ENCODE data around the gene ZNF625. TPM values are rescaled to one million over a fixed set of nuclear protein-coding genes. Genes with fewer than 3 reads are reported as not detected.

Gene ZNF625
- polyA plus RNA-seq (ENCODE audit: insufficient read length in 12 of 12): 1 to 10 TPM in 10 of 12 donors, not detected in 2; 3.9 to 7.5 (median 6.0) TPM
- long read RNA-seq, donor 1, partial matches to known transcripts: 0 of 1 reads
- long read RNA-seq, donor 1, other reads (novel, unspliced or antisense): 0 of 1 reads
- long read RNA-seq, donor 2, partial matches to known transcripts: 0 of 1 reads
- long read RNA-seq, donor 2, other reads (novel, unspliced or antisense): 0 of 1 reads
- long read RNA-seq, donor 3: 0 reads
- long read RNA-seq, donor 4, partial matches to known transcripts: 0 of 2 reads
- long read RNA-seq, donor 4, other reads (novel, unspliced or antisense): 0 of 2 reads
- long read RNA-seq, donor 5, partial matches to known transcripts: 0 of 1 reads
- long read RNA-seq, donor 5, other reads (novel, unspliced or antisense): 0 of 1 reads
- long read RNA-seq, donor 6: 0 reads
- long read RNA-seq, donor 7: 0 reads
- long read RNA-seq, donor 8, partial matches to known transcripts: 0 of 1 reads
- long read RNA-seq, donor 8, other reads (novel, unspliced or antisense): 0 of 1 reads
- long read RNA-seq, donor 9: 0 reads
- long read RNA-seq, donor 10, partial matches to known transcripts: 0 of 1 reads
- long read RNA-seq, donor 10, other reads (novel, unspliced or antisense): 0 of 1 reads
- long read RNA-seq, donor 11, partial matches to known transcripts: 0 of 1 reads
- long read RNA-seq, donor 11, other reads (novel, unspliced or antisense): 0 of 1 reads

DNA sequence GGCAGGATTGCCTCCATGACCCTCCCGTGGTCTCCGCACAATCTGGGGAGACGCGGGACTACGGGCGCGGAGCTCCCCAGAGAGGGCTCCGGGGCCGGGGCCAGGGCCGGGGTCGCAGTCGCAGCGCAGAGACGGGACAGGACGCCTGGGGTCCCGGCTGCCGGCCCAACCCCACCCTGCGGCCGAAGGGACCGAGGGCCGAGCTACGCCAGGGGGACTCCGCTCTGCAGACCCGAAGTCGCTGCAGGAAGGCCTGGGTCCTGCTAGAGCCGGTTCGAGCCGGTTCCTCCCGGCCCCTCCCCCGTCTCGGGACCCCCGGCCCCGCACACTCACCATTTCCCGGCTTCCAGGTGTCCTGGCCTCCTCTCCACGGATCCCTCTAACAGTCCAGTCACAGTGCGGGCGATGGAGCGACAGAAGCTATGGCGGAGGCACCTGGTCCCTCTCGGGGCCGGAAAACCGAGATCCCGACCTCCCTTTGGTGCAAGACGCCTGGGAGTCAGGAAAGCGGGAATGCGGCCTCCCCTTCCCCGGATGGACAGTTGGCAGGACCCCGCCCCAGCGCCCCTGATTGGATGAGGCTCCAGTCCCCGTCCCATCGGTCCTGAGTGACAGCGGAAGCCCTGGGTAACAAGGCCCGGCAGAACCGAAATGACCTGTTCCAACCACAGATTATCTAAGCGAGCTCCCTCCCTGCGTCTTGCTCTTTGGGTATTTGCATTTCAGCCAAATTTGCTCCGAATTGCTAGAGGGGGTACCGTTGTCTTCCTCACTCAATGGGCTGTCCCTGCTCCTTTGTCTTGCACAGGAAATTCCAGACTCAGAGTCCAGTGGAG lies at the start of gene ZNF625:
Gene ZNF625, minus strand, starts transcription at position 512 of the 836 bp plus-strand sequence. Its CDS starts 176 bp downstream, at position 336.
- peak; percentile 84 for DNase-seq

DNA sequence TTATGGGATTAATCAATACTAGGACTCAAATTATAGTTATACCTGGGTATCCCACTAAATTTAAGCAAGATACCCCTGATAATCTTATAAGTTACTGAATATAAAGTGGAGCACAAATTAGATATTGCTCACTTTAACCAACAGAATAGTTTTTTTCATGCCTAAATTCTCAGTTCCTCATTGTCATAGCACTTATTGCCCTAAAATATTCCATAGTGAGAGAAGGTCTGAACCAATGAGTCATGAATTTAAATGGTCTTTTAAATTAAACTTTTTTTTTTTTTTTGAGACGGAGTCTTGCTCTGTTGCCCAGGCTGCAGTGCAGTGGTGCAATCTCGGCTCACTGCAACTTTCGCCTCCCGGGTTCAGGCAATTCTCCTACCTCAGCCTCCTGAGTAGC lies 48.8 kb upstream of the ZNF625 start:
- no peak for DNase-seq

DNA sequence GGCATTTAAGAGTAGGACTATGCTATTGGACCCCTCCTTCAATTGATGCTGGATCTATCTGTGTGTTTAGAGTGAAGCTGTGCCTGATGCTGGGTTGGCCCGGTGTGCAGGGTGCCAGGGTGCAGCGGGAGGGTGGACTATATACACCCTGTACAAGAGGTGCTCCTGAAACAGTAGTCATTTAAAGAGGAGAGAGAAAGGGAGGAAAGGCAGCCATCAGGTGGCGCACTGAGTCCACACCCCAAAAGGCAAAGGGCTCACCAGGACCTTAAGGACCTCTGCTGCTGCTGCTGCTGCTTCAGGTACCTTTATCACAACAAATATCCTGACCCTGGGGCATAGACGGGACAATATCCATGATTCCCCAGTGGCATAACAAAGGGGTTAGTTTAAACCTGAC lies 45.7 kb upstream of the ZNF625 start:
- DNase-seq: no peak

DNA sequence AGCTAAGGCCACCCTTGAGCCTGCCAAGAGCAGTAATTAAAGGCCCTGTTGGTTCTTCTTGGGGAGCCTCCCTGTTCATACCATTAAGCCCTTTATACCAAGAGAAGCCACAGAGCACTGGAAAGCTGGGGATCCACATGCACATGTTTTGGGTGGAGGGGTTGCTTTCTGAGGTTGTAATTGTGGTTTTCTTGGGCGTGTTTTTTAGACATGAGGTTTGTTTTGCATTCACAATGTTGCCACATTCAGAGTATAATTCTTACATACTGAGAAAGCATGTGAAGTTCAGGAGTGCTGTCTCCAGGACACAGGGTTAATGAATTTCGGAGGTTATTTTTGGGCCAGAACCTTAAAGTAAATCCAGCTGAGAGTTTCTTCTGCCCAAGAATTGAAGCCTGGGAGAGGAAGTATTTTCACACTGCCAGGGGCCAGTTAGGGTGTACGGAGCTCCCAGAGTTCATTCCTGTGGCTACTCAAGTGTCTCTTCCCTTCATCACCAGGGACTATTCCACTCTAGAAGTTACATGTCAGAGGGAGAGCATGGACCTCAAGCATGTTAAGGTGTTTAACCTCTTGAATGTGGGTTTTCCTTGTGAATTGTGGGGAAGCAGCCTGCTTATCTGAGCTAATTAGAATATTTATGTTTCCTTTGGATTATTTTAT lies 43.4 kb upstream of the ZNF625 start:
- no peak for DNase-seq

DNA sequence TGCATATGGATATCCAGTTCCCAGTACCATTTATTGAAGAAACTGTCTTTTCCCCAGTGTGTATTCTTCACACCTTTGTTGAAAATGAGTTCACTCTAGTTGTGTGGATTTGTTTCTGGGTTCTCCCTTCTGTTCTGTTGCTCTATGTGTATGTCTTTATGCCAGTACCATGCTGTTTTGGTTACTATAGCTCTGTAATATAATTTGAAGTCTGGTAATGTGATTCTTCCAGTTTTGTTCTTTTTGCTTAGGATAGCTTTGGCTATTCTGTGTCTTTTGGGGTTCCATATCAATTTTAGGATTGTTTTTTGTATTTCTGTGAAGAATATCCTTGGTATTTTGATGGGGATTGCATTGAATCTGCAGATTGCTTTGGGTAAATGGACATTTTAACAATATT lies 41.6 kb upstream of the ZNF625 start:
- DNase-seq: no peak

DNA sequence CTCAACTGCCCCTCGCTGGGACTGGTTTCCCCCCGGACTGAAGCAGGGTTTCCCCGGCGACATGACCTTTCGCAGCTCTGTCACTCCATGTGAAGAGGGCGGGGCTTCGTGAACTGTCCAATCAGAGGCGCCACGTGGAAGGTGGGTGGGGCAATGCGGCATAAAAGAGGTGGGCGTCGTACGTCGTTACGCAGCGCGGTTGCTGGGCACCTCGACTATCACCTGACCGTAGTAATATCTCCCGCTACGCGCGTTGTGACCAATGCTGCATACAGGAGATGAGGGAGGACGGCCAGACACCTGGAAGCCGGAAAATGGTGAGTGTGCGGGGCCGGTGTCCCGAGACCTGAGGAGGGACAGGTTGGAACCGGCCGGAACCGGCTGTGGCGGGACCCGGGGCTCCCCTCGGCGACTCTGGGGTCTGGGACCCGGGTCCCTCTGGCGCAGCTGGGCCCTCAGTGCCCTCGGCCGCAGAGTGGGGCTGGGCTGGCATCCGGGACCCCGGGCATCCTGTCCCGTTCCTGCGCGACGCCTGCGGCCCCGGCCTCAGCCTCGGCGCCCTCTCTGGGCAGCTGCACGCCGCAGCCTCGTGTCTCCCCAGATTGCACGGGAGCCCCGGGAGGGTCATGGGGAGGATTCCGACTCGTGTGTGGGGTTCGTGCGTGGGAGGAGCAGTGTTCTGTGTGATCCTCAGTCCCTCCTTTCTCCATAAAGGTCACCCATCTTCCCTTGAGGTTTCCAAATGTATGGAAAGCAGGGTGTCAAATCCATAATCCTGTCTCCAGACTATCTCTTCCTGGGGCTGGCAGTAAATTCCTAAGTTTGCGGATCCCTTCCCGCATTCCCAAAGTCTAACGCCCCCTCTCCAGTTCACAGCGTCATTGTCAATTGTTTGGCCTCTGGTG lies 38.5 kb upstream of the ZNF625 start:
- peak; percentile 86 for DNase-seq

DNA sequence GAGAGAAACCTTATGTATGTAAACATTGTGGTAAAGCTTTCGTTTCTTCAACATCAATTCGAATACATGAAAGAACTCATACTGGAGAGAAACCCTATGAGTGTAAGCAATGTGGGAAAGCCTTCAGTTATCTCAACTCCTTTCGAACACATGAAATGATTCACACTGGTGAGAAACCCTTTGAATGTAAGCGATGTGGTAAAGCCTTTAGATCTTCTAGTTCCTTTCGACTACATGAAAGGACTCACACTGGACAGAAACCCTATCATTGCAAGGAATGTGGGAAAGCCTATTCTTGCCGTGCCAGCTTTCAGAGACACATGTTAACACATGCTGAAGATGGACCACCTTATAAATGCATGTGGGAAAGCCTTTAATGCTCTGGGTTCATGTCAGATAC lies 31.1 kb upstream of the ZNF625 start:
- no peak for DNase-seq

DNA sequence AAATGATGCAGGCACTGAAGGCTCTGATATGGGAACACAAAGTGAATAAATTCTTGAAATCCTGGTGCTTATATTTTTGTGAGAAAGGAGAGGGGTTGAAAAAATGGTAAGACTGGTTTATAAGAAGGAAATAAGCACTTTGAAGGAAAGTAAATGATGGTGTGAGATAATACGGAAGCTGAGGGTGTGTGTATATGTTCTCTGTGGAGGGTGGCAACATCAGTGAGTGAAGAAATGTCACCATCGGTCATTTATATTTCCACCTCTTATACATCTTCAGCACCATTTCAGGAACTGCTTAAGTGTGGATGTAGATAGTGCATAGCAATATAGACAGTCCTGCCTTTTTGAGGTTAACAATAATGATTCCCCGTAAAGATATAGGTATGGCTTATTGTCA lies 23.8 kb upstream of the ZNF625 start:
- no peak for DNase-seq

DNA sequence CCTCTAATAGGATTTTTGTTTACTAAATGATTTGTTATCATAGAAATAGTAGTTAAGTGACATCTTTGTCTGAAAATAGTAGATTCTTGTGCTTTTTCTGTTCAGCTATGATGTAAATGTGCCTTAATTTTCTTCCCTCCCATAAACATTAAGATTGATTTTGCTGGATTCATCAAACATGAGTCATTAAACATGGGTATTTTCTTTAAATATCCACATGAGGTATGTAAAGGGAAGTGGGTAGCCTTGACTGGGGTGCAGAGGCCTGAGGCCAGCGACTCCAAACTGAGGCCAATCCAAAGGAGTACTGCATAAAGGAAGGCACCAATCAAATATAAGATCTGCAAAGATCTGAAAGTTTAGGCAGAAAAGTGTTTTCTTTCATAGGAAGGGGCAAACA lies 10.1 kb upstream of the ZNF625 start:
- DNase-seq: no peak

DNA sequence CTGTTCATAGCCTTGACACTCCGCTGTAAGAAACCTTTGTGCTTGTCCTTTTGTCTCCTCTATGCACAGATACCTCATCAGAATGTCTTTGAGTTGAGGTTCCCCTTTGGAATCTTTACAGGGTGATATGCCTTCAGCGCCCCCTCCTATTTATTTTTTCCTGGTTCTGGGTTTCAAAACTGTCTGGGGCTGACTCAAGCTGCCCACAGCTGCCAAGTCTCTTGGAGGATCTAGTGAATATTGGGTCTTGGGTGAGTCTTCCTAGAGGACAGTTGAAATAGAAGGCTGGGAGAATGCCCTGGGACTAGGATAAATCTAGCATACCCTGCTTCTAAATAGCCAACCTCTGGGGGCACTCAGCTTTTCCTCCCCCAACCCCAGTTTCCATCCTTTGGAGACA lies 7.3 kb upstream of the ZNF625 start:
- no peak for DNase-seq

DNA sequence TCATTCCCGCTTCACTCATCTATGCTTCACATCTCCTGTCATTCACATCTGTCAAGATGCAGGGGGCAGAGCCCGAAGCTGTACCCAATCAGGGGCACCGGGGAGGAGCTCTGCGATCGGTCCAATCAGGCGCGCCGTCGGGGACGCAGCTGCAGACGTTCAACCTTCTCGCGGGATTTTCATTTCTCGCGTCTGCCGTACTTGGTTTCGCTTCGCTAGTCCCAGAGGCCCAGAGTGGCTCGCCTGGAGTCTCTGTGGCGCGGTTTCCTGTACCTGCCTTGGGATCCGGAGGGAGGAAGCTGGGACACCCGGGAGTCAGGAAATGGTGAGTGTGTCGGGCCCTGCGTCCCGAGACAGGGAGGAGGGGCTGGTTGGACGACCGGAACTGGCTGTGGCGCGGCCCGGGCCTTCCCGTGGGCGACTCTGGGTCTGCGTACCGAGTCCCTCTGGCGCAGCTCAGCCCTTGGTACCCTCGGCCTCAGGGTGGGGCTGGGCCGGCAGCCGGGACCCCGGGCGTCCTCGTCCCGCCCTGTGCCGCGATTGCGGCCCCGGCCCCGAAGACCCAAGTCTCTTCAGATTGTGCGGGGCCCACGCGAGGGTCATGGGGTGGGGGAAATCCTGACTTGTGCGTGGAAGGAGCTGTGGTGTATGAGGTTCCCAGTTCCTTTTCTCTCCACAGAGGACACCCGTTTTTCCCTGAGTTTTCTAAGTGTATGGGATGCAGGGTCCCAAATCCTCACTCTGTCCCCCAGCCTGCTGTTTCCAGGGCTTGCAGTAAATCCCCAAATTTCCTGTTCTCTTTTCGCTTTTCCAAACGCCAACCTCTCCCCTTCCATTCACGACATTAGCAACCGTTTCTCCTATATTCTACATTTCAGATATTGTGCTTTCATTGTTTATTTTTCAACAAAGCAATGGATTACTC lies 6.6 kb upstream of the ZNF625 start, which contains the start of gene ZNF136:
Gene ZNF136, plus strand, starts transcription at position 215 of the 925 bp plus-strand sequence. Its CDS starts 108 bp downstream, at position 323.
- peak; percentile 96 for DNase-seq

DNA sequence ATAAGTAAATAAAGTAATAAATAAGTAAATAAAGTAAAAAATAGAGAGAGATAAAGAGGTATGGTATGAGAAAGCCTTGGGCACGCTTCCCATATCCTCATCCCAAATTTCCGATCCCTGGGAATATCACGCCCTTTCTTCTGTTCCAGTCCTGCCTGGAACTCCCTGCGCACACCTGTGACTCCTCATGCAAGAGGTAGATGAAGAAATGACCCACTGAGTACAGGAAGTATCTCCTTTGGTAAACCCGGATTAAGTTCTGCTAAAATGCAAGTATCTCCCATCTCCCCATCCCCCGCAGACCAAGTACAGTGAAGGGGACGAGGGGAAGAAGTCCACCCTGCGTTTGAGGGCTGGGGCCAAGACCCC lies 6.0 kb upstream of the ZNF625 start:
- no peak for DNase-seq

DNA sequence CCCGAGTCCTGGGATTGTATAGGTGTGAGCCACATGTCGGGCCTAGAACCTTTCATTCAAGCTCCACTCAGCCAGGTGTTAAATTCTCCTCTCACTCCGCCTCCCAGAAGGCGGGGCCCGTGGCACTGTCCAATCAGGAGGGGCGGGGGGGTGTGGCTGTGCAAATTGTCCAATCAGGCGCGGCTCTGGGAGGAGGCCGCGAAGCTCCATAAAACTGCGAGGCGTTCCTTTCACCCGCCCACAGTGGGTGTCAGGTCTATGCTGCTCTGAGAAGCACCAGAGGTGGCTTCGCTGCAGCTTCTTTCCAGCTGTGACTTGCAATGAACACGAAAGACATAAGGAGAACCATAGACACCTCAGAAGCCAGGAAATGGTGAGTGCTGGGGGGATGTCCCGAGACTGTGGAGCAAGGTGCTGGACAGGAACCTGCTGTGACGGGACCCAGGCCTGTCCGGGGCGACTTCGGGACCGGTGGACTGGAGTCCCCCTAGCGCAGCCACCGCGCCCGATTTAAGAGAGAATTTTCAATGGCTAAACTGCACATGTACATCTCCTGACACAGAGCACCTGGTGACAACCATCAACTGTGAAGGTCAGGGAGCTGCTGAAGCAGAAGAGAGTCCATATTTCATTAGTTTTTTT lies 3.4 kb upstream of the ZNF625 start:
- no peak for DNase-seq

DNA sequence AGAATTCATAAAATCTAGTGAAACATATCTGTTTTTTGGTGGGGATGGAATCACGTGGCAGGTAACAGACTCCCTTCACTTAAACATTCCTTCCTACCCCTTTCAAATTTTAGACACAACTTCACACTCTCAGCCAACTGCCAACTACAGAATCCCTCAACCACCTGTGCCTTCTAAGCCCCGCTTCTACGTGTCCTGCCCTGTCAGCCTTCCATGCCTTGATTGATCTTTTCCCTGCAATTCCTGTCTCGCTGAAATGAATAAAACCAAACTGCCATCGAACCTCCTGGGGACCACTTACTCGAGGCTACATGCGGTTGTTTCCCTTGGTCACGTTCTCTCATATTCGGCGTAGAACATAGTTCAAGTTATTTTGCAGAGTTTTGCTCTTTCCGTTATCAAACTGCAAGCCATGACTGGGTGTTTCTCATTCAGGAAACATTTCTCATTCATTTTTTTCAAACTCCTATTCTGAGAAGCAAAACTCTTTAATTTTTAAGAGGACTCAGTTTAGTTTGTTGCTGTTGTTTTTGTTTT lies 1.1 kb downstream of the ZNF625 start:
- peak; percentile 4 for DNase-seq

DNA sequence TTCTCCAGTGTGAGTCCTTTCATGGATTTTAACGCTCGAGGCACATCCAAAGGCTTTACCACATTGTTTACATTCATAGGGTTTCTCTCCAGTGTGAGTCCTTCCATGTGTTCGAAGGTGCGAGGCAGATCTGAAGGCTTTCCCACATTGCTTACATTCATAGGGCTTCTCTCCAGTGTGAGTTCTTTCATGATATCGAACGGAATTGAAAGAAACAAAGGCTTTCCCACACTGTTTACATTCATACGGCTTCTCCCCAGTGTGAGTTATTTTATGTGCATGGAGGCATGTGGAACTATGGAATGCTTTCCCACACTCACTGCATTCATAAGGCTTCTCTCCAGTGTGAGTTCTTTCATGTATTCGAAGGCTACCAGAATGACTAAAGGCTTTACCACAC lies 11.2 kb downstream of the ZNF625 start:
- DNase-seq: no peak

DNA sequence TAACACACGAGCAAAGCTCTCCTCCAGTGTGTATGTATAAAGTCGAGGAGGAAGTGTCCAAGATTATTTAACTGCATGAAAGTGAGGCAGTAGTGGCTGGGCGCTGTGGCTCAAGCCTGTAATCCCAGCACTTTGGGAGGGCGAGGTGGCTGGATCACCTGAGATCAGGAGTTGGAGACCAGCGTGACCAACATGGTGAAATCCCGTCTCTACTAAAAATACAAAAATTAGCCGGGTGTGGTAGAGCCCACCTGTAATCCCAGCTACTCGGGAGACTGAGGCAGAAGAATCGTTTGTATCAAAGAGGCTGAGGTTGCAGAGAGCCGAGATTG lies 15.2 kb downstream of the ZNF625 start:
- DNase-seq: no peak

DNA sequence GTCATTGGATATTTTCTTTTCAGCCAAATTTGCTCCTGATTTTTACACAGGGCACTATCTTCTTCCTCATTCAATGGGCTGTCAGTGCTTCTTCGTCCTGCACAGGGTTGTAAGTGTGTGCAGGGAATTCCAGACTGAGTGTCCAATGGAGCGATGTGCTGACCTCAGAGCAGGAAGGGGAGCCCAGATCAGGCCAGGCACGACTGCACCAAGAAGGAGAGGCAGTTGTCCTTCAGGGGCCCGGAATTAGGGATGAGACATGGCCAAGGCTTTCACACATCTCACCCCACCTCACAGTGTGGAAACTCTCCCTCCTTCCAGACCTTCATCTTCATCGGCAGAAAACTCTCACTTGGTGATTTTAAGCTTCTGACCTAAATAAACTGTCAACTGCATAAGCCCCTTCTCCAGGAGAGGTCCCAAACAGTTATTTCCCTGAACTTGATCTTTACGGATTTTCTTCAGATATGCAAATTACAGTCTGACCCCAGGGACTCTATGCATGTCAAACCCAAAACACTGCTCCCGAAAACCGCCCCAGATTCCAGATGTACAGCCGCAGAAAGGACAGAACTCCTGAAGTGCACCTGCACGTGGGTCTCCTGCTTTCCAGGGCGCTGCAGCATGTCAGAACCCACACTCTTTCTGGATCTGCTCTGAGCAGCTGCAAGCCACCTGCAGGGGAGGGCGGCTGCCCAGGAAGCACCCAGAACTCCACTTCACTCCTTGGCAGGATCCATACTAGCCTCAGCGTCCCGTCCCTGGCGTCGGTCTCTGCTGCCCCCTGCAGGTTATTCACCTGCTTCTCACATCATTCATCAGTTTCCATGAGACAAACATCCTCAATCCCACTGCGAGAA lies 15.8 kb downstream of the ZNF625 start:
- DNase-seq: peak; percentile 91
